DOHH2 (cell line): ENCODE results near the gene ZBED5.

ENCODE experiments used
- EZH2phosphoT487 ChIP-seq: fragments of 200-600 bp; sonication (generic); IDR thresholded peaks from 2 replicates; pipeline ENCODE4 v1.6.1; 2017; ENCODE audit warnings: borderline replicate concordance, mild to moderate bottlenecking, antibody characterized with exemption, low read length, moderate library complexity, mixed read lengths
- TF ChIP-seq, protein P1 (sequence below): fragments of 200-600 bp; sonication (generic); IDR thresholded peaks from one replicate; pipeline ENCODE4 v1.5.1; 2014; ENCODE audit warnings: antibody characterized with exemption, mild to moderate bottlenecking, low read depth, low read length; ENCODE audit not compliant: poor library complexity, severe bottlenecking

DNA sequence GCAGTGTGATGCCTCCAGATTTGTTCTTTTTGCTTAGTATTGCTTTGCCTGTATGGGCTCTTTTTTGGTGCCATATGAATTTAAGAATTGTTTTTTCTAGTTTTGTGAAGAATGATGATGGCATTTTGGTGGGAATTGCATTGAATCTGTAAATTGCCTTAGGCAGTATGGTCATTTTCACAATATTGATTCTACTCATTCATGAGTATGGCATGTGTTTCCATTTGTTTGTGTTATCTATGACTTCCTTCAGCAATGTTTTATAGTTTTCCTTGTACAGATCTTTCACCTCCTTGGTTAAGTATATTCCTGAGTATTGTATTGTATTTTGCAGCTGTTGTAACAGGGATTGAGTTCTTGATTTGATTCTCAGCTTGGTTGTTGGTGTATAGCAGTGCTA, 18.3 kb upstream of the ZBED5 start:
- TF ChIP-seq, protein P1, sequence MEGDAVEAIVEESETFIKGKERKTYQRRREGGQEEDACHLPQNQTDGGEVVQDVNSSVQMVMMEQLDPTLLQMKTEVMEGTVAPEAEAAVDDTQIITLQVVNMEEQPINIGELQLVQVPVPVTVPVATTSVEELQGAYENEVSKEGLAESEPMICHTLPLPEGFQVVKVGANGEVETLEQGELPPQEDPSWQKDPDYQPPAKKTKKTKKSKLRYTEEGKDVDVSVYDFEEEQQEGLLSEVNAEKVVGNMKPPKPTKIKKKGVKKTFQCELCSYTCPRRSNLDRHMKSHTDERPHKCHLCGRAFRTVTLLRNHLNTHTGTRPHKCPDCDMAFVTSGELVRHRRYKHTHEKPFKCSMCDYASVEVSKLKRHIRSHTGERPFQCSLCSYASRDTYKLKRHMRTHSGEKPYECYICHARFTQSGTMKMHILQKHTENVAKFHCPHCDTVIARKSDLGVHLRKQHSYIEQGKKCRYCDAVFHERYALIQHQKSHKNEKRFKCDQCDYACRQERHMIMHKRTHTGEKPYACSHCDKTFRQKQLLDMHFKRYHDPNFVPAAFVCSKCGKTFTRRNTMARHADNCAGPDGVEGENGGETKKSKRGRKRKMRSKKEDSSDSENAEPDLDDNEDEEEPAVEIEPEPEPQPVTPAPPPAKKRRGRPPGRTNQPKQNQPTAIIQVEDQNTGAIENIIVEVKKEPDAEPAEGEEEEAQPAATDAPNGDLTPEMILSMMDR, result no peak
- TF ChIP-seq EZH2phosphoT487, result no peak
